NCI-H2196 (cell line): ENCODE measurements around the gene SLC9A3.
A peak's percentile ranks its signal among the peaks of the same experiment; 100 is the strongest.
"Not testable (repeated sequence)": the region's sequence is repeated elsewhere in the genome, so short reads cannot be mapped to it uniquely, and the experiment has no call there.

Experiments used
- DNase-seq: peaks from one replicate; lab custom pipeline; 2025; ENCODE audit not compliant: unreplicated experiment; lab: John Stamatoyannopoulos, UW

Gene SLC9A3

DNA sequence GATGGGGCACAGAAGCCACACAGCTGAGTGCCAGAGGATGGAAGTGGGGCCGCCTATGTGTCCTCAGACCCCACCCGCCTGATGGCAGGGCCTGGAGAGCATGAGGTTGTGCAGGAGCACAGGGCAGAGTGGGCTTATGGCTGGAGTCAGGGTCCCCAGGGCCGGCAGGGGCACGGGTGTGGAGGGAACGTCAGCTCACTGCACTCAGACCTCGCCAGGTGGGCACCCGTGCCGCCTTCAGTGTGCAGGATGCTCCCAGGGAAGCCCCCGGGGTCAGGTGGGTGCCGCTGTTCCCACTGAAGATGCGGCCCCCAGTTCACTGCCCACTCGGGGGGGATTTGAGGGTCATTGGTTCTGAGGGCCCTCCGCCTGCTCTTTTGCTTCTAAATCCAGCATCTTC lies 46.4 kb downstream of the SLC9A3 start:
- no peak for DNase-seq

DNA sequence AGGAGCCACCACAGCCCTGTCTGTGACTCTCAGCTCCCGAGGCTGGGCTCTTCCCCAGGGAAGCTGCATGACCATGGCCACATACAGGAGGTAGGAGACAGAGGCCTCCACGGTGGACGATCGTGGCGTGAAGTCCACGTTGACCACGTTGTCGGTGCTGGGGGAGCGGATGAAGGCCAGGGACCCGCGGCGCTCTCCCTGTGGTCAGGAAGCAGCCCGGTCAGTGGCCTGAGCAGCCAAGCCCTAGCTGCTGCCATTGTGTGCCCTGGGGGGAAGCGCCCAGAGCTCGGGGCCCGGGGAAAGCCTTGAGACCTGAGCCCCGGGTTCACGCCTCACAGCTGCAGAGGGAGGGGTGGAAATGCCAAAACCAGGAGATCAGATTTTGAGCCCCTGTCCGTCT lies 47.0 kb downstream of the SLC9A3 start:
- no peak for DNase-seq

DNA sequence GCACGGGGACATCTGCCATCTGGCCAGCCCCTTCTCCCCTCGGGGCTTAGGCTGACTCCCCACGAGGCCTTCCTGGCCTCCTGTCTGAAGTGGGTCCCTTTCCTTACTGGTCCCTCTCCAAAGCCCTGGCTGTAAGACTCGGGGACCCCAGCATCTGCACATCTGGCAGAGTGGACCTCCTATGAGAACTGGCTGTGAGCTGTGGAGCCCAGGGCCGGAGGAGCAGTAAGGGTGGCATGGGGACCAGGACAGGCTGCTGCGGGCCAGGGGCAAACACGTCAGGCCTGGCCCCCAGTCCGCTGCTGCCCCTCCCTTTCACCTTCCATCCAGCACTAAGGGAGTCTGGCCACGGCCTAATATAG lies 47.5 kb downstream of the SLC9A3 start:
- DNase-seq = no peak

DNA sequence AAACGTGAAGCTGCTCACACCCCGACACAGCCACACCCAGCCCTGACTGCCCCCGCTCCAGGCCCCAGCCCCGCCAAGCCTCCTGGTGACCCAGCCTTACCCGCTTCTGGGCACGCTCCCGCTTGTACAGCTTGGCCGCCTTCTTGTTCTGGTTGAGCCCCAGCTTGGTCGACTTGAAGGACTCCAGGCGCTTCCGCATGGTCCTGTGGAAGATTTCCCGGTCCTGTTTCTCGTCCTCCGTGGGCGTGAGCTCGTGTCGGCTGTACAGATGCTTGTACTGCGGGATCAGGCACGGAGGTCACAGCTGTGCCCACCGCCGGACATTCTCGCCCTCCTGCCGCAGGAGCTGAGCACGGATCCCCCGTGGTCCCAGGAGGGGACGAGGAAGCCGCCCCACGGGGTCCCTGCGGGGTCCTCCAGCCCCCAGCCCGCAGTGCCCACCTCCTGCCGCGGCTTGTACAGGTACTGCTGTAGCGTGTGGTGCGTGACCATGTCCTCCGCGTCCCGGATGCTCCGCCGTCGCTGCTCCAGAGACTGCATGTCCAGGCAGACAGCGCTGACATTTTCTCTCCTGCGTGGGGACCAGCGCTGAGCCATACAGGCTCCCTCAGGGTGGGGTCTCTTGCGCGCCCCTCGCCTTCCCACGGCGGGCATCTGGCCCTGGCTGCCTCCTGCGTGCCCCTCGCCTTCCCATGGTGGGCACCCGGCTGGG lies 48.0 kb downstream of the SLC9A3 start:
- no peak for DNase-seq

DNA sequence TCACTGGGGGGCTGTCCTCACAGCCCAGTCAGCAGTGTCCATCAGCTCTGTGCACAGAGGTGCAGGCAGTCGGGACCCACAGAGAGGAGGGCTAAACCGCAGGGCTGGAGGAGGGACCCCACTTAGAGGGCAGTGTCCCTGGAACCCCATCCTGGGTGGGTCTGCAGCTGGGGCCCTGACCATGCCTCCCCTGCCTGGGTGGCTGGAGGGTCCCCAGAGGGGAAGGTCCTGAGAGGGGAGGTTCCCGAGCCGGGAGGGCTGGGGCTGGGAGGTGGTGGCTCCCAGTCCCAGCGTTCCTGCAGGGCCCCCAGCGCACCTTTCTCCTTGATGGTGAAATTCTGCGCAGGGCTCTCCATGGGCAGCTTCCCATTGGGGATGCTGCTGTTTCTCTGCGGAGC lies 48.5 kb downstream of the SLC9A3 start:
- no peak for DNase-seq

DNA sequence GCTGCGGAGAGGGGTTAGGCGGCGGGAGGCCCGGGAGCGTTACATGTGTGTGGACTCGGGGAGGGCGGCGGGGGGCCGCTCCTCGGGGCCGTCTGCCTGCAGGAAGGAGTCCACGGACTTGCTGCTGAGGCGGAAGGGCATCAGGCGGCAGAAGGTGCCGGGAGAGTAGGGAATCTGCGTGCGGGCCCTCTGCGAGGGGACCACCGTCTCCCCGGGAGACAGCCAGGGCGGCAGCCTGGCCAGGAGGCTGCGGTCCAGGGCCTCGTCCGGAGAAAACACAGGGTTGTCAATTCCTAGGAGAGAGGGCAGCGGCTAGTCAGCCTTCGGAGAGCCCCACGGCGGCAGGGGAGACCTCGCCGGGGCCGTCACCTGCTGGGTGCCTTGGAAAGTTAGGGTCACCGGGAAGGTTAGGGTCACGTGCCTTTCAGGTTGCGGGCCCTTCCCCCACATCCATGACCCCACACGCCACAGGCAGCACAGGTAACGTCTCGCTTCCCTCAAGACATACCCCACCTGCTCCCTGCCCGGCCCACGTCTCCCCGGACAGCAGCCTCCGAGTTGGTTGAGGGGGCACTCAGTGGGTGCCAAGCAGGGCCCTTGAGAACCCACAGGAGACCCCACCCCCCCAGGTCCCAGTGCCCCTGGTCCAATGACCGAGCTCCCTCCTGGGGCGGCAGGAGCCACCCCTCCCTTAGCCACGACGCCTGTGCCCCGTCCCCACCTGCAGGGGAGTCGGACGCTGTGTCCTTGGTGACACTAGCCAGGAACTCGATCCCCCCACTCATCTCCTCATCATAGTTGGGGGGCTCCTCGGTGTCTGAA lies 49.2 kb downstream of the SLC9A3 start:
- DNase-seq = no peak

DNA sequence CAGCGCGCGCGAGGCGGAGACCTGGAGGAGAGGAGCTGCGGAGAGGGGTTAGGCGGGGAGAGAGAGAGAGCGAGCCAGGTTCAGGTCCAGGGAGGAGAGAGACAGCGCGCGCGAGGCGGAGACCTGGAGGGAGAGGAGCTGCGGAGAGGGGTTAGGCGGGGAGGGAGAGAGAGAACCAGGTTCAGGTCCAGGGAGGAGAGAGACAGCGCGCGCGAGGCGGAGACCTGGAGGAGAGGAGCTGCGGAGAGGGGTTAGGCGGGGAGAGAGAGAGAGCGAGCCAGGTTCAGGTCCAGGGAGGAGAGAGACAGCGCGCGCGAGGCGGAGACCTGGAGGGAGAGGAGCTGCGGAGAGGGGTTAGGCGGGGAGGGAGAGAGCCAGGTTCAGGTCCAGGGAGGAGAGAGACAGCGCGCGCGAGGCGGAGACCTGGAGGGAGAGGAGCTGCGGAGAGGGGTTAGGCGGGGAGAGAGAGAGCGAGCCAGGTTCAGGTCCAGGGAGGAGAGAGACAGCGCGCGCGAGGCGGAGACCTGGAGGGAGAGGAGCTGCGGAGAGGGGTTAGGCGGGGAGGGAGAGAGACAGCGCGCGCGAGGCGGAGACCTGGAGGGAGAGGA lies 49.9 kb downstream of the SLC9A3 start:
- DNase-seq = not testable (repeated sequence)

DNA sequence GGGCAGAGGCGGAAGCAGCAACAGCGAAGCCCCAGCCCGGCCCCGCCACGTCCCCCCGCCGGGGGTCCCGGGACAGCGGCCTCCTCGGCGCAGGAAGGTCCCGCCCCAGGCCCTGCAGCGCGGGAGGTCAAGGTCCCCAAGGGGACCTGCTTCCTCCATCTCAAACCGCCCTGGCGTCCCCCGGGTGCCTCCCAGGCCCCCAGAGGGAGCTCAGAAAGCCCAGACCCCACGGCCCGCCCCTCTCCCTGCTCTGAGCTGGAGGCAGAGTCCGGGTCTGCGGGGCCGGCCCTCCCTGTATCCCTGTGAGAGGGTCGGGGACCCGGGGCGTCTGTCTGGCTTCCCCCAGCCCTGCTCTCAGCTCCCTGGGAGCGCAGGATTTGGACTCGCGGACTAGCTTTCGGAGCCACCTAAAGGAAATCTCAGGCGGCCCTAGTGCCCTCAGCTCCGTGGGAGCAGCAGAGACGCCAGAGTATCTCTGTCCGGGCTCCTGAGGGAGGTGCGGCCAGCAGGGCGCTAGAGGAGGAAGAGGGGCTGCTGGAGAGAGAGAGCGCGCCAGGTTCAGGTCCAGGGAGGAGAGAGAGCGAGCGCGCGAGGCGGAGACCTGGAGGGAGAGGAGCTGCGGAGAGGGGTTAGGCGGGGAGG lies 50.6 kb downstream of the SLC9A3 start:
- no peak for DNase-seq

DNA sequence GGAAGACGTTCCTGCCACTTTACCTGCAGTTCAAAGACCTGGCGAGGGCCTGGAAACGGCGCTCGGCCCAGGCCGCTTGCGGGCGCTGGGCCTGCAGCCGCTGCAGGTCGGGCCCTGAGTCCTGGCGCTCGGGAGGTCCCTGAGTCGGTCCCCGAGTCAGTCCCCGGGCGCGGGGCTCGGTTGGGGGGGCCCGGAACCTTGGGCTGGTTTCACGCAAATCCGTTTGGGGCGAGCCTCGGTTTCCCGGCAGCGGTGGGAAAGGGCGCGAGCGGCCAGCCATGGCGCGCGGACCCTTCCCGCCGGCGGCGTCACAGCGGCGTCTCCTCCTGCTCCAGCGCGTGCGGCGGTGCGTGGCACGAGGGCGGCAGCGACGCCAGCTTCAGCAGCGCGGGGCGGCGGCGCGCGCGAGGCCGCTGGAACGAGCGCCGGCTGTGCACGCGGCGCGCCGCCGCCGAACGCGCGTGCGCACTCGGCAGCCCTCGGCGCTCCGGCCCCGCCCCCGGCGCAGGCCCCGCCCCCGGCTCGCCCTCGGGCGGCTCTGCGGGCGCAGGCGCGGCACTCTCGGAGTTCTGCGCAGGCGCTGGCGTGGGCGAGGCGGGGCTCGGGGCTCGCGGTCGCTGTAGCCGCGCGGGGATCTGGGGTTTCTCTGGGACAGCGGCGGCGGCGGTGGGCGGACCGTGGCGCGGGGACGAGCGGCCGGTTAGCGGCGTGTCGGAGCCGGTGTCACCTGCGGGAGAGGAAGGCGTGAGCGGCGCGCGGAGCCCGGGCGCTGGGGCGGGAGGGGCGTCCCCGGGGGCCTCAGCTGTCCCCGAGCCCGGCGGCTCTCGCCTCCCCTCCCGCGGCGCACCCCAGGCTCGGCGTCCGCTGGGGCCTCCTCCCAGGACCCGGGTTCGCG lies 51.3 kb downstream of the SLC9A3 start:
- peak; percentile 91 for DNase-seq

DNA sequence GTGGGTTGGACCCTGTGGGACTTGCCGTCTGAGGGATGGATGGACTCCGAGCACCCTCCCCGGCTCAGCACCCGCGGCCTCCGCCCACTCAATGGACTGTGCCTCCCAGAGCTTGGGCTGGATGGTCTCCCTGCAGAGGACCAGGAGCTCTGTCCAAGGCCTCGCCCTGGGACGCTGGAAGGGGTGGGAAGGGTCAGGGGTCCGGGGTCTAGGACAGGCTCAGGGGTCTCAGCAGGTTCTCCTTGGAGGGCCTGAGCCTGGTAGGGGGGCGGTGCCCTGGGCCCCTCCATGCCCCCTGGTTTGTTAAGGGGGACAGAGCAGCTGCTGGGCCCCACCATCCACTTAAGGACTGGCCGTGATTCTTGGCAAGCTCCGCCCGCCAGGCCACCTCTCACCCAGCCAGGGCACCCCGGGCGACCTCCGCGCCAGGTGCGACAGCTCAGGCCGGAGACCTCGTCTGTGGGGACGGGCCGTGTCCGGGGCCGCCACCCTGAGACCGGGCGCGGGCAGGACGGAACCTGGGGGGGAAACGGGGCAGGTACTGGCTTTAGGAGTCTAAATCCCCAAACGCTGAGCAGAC lies 52.1 kb downstream of the SLC9A3 start:
- DNase-seq = peak; percentile 13

DNA sequence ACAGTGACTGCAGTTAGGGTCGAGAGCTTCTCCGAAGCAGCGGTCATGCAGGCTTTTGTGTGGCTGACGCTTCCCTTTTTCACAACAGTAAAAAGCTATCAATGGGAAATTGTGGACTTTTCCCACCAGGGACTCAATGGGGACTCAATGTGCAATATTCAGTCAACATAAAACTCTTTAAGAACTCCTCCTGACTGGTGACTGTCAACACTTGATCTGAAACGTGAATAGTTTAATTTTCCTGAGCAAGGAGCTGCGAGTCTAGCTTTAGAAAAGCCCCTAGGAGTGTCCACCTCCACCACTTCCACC lies 52.5 kb downstream of the SLC9A3 start:
- DNase-seq = no peak

DNA sequence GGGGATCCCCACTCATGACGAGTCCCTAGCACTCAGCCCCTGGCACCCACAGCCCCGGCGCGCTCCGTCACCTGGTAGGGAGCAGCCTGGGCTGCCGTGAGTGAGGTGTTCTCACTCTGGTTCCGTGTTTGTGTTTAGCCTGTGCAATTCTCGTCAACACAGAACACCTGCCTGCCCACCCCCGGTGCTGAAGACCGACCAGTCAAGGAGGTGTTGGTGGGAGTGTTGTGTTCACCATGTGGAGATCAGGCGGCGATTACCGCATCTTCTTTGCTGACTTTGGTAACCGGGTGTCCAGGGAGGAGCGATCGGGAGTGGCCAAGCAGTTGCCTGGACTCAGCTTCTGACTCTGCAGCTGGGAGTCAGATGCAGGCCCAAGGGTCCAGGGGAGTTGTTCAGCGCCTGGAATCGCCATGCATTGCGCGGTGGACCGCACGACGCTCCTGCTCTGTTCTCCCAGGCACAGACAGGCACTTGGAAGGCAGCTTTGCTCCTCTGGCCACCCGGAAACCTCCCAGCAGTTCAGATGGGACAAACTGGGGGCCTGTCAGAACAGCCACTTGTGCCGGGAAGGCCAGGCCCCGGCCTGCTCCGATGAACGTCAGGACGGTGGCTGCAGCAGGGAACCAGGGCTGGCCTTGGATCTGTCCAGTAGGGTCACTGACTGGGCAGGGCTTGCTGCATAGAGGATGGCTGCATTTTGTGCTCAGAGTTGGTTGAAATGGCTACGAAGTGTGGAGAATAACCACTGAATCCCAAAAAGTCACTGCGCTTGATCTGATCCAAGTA lies 53.1 kb downstream of the SLC9A3 start:
- DNase-seq = no peak

DNA sequence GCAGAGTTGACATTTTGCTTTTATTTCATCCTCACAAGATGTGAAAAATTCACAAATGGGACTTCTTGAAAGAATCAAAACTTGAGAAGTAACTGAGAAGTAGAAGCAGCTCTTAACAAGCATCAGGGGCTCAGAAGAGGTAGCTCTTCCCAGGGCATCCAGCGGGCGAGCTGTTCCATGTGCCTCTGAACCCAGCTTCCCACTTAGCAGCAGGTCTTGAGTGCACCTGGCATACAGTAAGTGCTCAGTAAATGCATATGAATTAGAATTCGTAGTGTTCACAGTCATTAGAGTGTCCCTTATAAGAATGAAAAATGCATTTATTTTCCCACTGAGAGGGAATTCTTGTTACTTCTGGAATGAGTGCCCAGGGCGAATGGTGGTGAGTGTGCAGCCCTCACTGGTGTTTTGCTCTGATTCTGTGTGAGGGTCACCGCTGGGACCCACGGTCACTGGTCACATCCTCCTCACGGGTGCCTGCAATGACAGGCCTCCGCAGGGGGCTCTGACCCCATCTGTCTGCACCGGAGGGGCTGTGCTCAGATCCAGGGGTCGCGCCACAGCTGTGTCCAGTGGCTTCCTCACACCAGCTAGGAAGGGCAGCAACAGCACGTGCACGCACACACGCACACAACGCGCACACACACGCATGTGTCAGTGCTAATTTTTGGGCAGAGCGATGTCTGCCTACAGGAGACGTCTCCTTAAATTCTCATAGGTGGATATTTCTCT lies 54.3 kb downstream of the SLC9A3 start:
- no peak for DNase-seq

DNA sequence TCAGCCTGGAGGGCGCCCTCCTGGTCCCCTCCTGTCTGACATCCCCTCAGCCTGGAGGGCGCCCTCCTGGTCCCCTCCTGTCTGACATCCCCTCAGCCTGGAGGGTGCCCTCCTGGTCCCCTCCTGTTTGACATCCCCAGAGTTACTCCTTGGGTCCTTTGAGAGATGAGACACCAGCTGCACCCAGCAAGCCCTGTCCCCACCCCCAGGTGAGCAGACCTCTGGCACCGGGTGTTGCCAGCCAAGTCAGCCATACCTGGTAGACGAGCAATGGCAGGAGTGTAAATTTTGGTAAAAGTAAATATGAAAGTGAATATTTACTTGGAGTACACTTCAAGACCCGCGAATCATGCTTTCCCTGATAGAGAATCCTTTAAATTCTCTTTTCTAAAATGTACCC lies 55.8 kb downstream of the SLC9A3 start:
- no peak for DNase-seq

DNA sequence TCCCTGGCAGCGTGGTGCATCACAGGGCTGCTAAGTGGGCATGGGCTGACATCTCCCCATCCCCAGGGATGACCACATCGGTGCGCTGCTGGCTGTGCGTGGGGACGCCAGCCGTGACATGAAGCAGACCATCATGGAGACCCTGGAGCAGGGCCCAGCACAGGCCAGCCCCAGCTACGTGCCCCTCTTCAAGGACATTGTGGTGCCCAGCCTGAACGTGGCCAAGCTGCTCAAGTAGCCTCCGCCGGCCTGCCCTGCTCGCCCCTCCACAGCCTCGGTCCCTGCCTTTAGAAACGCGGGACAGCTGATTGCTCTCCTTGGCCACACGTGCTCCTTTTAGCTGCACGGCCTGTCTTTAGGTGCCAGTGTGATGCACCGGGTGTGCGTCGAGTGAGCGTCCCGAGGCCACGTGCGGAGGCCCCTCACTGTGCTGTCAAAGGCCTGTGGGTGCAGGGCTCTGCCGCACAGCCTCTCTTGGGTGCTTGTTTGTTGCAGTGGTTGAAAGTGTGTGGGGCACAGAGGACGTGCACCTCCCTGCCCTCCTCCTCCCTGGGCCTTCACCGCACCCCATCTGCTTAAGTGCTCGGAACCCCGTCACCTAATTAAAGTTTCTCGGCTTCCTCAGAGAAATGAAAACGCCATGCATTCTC lies 57.5 kb downstream of the SLC9A3 start:
- DNase-seq = no peak

DNA sequence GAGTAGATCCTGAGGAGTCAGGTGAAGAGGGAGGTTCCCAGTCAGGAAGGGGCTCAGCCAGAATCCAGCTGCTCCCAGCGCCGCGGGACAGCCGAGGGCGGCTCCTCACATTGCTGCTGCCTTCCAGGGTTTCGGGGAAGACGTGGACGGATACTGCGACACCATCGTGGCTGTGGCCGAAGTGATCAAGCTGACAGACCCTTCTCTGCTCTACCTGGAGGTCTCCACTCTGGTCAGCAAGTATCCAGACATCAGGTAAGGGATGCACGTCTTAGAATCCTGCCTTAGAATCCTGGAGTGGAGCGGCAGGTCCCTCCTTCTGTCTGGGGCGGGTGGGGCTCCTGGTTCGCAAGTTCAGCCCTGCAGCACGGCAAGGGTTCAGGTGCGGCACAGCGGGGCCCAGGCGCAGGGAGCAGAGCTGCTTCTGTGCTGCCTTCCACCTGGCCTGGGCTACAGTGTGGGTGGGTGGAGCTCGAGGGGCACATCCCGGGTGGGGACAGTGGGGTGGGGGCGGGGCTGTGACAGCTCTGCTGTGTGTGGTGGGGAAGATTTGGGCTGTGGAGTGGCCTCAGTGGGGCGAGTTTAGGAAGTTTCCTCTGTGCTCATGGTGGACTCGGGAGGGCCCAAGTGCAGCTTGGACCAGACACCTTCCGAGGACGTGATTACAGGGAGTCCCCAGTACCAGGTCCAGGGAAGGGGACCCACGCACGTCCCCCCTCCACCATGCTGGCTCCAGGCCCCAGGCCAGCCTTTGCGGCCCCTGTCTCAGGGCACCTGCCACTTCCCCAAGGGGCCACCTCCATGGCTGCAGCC lies 58.5 kb downstream of the SLC9A3 start:
- DNase-seq = no peak

DNA sequence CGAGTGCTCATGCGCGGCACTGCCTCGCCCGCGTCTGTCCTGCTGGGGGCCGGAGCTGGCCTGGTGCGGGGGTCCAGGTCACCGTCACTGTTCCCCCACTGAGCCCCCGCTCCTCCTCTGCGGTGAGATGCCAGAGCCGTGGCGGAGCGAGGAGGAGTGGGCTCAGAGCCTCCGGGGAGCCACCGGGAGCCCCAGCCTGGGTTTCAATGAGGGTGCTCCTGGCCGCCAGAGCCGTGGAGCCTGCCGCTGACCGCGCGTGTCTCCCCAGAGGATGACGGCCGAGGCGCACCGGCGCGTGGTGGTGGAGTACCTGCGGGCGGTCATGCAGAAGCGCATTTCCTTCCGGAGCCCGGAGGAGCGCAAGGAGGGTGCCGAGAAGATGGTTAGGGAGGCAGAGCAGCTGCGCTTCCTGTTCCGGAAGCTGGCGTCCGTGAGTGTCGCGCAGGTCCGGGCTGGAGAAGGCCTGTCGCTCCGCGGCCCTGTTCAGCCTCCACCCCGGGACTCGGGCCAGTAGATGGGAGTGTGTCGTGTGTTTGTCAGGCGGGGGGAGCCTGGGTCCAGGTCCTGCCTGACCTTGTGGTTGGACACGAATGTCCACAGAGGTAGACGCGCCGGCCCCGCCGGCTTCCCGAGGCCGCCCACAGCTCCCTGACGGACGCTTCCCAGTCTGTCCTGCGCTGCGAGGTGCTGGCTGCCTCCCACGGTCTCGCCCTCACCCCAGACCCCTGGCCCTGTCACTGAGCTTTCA lies 59.2 kb downstream of the SLC9A3 start:
- no peak for DNase-seq
